ENCODE measurements around the gene HSPB6. TPM values are rescaled to one million over a fixed set of nuclear protein-coding genes. Genes with fewer than 3 reads are reported as not detected.

HSPB6 gene
- polyA plus RNA-seq, 1 of the 3 experiments (the other 2 are of a cell fraction), result 0.43 TPM

DNA sequence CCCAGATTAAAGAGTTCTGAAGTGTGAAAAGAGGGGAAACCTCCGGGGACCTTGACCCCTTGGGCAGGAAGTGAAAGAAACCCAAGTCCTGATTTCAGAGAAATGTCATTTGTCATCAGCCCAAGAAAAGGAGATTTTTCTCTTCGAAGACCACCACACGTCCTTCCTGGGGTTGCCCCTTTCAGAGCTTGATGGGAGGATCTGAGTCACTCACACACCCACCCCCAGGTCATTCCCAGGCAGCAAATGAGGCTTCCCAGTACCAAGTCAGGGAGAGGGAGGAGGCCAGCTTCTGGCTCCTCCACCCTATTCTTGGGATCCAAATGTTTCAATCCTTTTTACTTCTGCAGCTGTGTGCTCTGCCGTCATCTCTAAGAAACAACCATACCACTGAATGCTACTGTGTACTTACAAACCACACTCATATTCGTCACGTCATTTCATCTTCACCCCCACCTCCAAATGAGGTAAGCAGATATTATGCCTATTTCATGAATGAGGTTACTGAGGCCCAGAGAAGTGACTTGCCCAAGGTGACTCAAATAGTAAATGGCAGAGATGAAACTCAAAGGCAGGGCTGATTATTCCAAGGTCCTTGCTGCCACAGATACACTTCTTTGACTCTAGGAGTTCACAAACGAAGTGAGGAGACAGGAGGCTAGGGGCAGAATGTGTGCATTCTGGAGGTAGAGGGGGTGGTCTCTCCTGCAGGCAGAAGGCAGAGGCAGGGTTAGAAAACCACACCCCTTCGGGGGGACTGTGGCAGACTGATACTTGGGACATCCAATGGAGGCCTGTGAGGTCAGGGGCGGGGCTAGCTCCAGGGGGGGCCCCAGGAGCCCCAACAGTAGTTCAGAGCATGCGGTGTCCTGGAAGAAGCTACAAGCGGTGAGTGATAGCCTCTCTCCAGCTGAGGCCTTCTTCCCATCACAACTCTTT, 44.0 kb downstream of the HSPB6 start:
- TF ChIP-seq TCF12 (IDR thresholded peaks at IDR 0.05) (no peak), NFIC (IDR thresholded peaks at IDR 0.05; ENCODE audit: borderline replicate concordance) (no peak), SIN3A (IDR thresholded peaks at IDR 0.05; ENCODE audit: borderline replicate concordance, low read depth, low read length) (no peak)
- Histone ChIP-seq H2AFZ (ENCODE audit: low read depth) (no peak overlapping the region), H3K79me2 (ENCODE audit: insufficient read depth) (no peaks in the 10 kb centered on the region), H3K27me3 (ENCODE audit: insufficient read depth) (no peaks in the 10 kb centered on the region), H3K4me2 (no peak overlapping the region), H3K4me3 (ENCODE audit: low read depth in 2 of 2, low read length in 1 of 2) (no peak overlapping the region), H3F3A (replicated peaks; ENCODE audit: insufficient read depth) (peaks cover 6% of the 10 kb centered on the region), H3K9ac (no peak overlapping the region), H4K20me1 (ENCODE audit: insufficient read depth) (no peaks in the 10 kb centered on the region), H3K4me1 (ENCODE audit: control insufficient read depth in 1 of 2, insufficient read depth in 2 of 2, low read depth in 1 of 2, low read length in 1 of 2) (peaks cover 5 to 13% of the 10 kb centered on the region in 2 experiments; a peak in 2 of 4 replicates), H3K36me3 (replicated peaks in 1 of 2; ENCODE audit: control insufficient read depth in 1 of 2, insufficient read depth in 2 of 2, low read length in 1 of 2) (no peaks in the 10 kb centered on the region), H3K9me3 (no peaks in the 10 kb centered on the region), H3K9me2 (no peaks in the 10 kb centered on the region), H3K27ac (ENCODE audit: low read depth in 2 of 2, low read length in 1 of 2) (no peak overlapping the region)
- no peak for DNase-seq
- CTCF ChIA-PET, result interaction anchor here (1.7 to 2.6 kb wide), 4 partner anchors 10 to 164 kb away, joined by 5 to 7 read pairs (median 7); no protein-coding TSS in a partner anchor
- POLR2A ChIA-PET, result interaction anchor here (2.0 kb wide), 1 partner anchor 10 kb away, joined by 7 read pairs; no protein-coding TSS in a partner anchor
- WGBS (ENCODE audit: low lambda C conversion rate), result 75% methylated on average over 11 of the region's 11 CpGs

DNA sequence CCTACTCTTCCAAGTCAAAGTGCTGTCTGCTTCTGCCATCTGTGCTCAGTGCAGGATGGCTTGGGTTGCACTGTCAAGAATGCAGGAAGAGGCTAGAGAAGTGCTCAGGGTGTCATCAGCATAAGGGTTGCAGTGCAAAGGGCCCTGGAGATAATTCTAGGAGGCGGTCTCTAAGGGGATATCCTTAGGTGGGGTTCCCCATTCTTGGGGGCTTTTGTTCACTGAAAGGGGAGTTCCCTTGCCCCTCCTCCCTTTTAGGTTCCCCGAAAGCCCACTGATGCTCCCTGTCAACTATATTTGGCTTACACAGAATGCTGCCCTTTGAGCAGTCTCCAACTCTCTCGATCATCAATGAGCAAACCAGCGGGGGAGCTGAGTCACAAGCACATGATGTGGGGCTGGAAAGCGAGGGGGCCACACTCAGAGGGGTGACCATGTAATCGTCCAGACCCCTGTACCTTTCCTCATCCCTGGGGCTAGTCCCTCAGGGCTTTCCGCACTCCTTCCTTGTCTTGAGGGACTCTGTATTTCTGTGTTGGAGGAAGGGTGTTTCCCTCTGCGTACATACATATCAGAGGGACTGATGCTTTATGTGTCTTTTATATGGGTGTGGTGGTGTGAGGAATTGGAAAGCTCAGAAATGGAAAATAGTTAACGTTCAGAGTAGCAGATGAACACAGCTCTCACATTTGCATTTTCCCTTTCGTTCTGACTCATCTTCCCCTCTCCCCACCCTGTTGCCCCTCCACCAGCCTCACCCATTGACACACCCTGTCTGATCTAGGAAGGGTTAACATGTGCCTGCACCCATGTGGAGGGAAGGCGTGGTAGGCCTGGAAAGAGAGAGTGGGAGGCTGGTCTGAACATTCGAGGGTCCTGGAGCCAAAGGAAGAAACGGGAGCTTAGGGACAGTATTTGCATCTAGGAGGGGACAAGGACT, 45.8 kb downstream of the HSPB6 start:
- TF ChIP-seq, protein P1, sequence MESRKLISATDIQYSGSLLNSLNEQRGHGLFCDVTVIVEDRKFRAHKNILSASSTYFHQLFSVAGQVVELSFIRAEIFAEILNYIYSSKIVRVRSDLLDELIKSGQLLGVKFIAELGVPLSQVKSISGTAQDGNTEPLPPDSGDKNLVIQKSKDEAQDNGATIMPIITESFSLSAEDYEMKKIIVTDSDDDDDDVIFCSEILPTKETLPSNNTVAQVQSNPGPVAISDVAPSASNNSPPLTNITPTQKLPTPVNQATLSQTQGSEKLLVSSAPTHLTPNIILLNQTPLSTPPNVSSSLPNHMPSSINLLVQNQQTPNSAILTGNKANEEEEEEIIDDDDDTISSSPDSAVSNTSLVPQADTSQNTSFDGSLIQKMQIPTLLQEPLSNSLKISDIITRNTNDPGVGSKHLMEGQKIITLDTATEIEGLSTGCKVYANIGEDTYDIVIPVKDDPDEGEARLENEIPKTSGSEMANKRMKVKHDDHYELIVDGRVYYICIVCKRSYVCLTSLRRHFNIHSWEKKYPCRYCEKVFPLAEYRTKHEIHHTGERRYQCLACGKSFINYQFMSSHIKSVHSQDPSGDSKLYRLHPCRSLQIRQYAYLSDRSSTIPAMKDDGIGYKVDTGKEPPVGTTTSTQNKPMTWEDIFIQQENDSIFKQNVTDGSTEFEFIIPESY (IDR thresholded peaks at IDR 0.05; ENCODE audit: borderline replicate concordance, low read depth), result no peak
- TF ChIP-seq JUND (IDR thresholded peaks at IDR 0.05) (no peak), GATA2 (CRISPR knock-in tag; IDR thresholded peaks at IDR 0.05) (no peak), SIN3A (IDR thresholded peaks at IDR 0.05; ENCODE audit: borderline replicate concordance, low read depth, low read length) (no peak), NRF1 (IDR thresholded peaks at IDR 0.05; ENCODE audit: low read depth, low read length) (no peak), EZH2phosphoT487 (IDR thresholded peaks at IDR 0.05; ENCODE audit: borderline replicate concordance, low read depth) (no peak), RCOR1 (IDR thresholded peaks at IDR 0.05; ENCODE audit: low read length) (no peak), ELF1 (IDR thresholded peaks at IDR 0.05) (no peak), YY1 (IDR thresholded peaks at IDR 0.05; ENCODE audit: low read depth) (no peak), NFIC (IDR thresholded peaks at IDR 0.05; ENCODE audit: borderline replicate concordance) (no peak)
- TF ChIP-seq, protein P2, sequence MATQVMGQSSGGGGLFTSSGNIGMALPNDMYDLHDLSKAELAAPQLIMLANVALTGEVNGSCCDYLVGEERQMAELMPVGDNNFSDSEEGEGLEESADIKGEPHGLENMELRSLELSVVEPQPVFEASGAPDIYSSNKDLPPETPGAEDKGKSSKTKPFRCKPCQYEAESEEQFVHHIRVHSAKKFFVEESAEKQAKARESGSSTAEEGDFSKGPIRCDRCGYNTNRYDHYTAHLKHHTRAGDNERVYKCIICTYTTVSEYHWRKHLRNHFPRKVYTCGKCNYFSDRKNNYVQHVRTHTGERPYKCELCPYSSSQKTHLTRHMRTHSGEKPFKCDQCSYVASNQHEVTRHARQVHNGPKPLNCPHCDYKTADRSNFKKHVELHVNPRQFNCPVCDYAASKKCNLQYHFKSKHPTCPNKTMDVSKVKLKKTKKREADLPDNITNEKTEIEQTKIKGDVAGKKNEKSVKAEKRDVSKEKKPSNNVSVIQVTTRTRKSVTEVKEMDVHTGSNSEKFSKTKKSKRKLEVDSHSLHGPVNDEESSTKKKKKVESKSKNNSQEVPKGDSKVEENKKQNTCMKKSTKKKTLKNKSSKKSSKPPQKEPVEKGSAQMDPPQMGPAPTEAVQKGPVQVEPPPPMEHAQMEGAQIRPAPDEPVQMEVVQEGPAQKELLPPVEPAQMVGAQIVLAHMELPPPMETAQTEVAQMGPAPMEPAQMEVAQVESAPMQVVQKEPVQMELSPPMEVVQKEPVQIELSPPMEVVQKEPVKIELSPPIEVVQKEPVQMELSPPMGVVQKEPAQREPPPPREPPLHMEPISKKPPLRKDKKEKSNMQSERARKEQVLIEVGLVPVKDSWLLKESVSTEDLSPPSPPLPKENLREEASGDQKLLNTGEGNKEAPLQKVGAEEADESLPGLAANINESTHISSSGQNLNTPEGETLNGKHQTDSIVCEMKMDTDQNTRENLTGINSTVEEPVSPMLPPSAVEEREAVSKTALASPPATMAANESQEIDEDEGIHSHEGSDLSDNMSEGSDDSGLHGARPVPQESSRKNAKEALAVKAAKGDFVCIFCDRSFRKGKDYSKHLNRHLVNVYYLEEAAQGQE (IDR thresholded peaks at IDR 0.05; ENCODE audit: low read depth, low read length), result no peak
- TF ChIP-seq, protein P3, sequence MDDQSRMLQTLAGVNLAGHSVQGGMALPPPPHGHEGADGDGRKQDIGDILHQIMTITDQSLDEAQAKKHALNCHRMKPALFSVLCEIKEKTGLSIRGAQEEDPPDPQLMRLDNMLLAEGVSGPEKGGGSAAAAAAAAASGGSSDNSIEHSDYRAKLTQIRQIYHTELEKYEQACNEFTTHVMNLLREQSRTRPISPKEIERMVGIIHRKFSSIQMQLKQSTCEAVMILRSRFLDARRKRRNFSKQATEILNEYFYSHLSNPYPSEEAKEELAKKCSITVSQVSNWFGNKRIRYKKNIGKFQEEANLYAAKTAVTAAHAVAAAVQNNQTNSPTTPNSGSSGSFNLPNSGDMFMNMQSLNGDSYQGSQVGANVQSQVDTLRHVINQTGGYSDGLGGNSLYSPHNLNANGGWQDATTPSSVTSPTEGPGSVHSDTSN (IDR thresholded peaks at IDR 0.05), result no peak
- WGBS (ENCODE audit: low lambda C conversion rate), result 37% methylated on average over 13 of the region's 13 CpGs
- H3F3A ChIP-seq (replicated peaks; ENCODE audit: insufficient read depth), result no peaks in the 10 kb centered on the region
- CTCF ChIA-PET, result interaction anchor here (1.2 to 2.1 kb wide), 5 partner anchors 8 to 162 kb away, joined by 3 to 7 read pairs (median 5); no protein-coding TSS in a partner anchor
- no peaks in the 10 kb centered on the region for H3K9me3 ChIP-seq
- no peaks in the 10 kb centered on the region for H3K79me2 ChIP-seq (ENCODE audit: insufficient read depth)
- H2AFZ ChIP-seq (ENCODE audit: low read depth), result no peak overlapping the region
- no peak overlapping the region for H3K4me2 ChIP-seq
- no peaks in the 10 kb centered on the region for H3K27me3 ChIP-seq (ENCODE audit: insufficient read depth)
- H4K20me1 ChIP-seq (ENCODE audit: insufficient read depth), result no peaks in the 10 kb centered on the region
- DNase-seq, result no peak
- H3K9me2 ChIP-seq, result no peaks in the 10 kb centered on the region
- no peaks in the 10 kb centered on the region for H3K36me3 ChIP-seq (replicated peaks in 1 of 2; ENCODE audit: control insufficient read depth in 1 of 2, insufficient read depth in 2 of 2, low read length in 1 of 2)
- H3K9ac ChIP-seq, result no peak overlapping the region
- peaks cover 3 to 7% of the 10 kb centered on the region in 2 experiments; a peak in 2 of 4 replicates for H3K4me1 ChIP-seq (ENCODE audit: control insufficient read depth in 1 of 2, insufficient read depth in 2 of 2, low read depth in 1 of 2, low read length in 1 of 2)
- H3K27ac ChIP-seq (ENCODE audit: low read depth in 2 of 2, low read length in 1 of 2), result no peak overlapping the region
- POLR2A ChIA-PET, result interaction anchor here (0.7 kb wide), 1 partner anchor 65 kb away, joined by 4 read pairs; no protein-coding TSS in a partner anchor
- H3K4me3 ChIP-seq (ENCODE audit: low read depth in 2 of 2, low read length in 1 of 2), result no peak overlapping the region

Measured in SK-N-SH (cell line).